B cell (primary cell): ENCODE results near the gene WSB2. TPM values are rescaled to one million over a fixed set of nuclear protein-coding genes. Genes with fewer than 3 reads are reported as not detected.

ENCODE experiments used
- ATAC-seq: fragments of 200-7000 bp; cut with Tn5 transposase; one replicate; pipeline ENCODE4 v1.10.0; 2021; ENCODE audit warnings: low read depth, mild to moderate bottlenecking, moderate number of reproducible peaks, moderate library complexity
- CTCF ChIA-PET: fragments of 350-600 bp; sonication (Branson Sonifier 250); formaldehyde crosslinking; loops from one replicate; lab custom pipeline; 2021; ENCODE audit warnings: antibody characterized with exemption, inconsistent platforms; lab: Charles Lee
- POLR2A ChIA-PET: fragments of 350-600 bp; sonication (Branson Sonifier 250); formaldehyde crosslinking; loops from one replicate; lab custom pipeline; 2021; ENCODE audit warnings: antibody characterized with exemption; lab: Charles Lee
- DNase-seq: peaks from one replicate; pipeline ENCODE4 v3.0.0; 2013
- H2AFZ ChIP-seq: 2 replicates; pipeline ENCODE4 v1.6.1; 2012; ENCODE audit warnings: mild to moderate bottlenecking, low read depth, low read length; ENCODE audit not compliant: insufficient read depth, poor library complexity, severe bottlenecking
- H3K27ac ChIP-seq, 2 donors: 1 replicate in 1 of 2; 2 replicates in 1 of 2; pipeline ENCODE4 v1.5.1; 2012 to 2013; ENCODE audit warnings: low read length in 2 of 2, mild to moderate bottlenecking in 2 of 2, moderate library complexity in 1 of 2
- H3K27me3 ChIP-seq, 4 experiments: fragments of 200-600 bp in 1 of 4; sonication (generic) in 1 of 4; replicated peaks in 1 of 4; 1 replicate in 2 of 4; 2 replicates in 2 of 4; pipeline versions ENCODE4 v1.6.1 to v1.7.0; 2013 to 2016; ENCODE audit warnings: low read length in 3 of 4, mild to moderate bottlenecking in 2 of 4, mixed read lengths in 1 of 4, moderate library complexity in 1 of 4; ENCODE audit not compliant: insufficient read depth in 4 of 4, control insufficient read depth in 3 of 4; ENCODE audit errors: control extremely low read depth in 1 of 4
- H3K36me3 ChIP-seq, 2 experiments: replicated peaks in 1 of 2; 1 replicate in 1 of 2; 2 replicates in 1 of 2; pipeline versions ENCODE4 v1.6.1 to v1.7.1; 2013; ENCODE audit warnings: low read length in 1 of 2; ENCODE audit not compliant: insufficient read depth in 2 of 2, control insufficient read depth in 1 of 2; ENCODE audit errors: control extremely low read depth in 1 of 2, extremely low read depth in 1 of 2
- H3K4me1 ChIP-seq, 2 donors: fragments of 200-600 bp in 1 of 2; sonication (generic) in 1 of 2; 1 replicate in 1 of 2; 2 replicates in 1 of 2; pipeline versions ENCODE4 v1.5.1 to v1.6.1; 2013 to 2017; ENCODE audit warnings: low read length in 2 of 2; ENCODE audit not compliant: control insufficient read depth in 2 of 2, insufficient read depth in 2 of 2
- H3K4me2 ChIP-seq: replicated peaks from 2 replicates; pipeline ENCODE3; 2012; ENCODE audit warnings: mild to moderate bottlenecking, low read depth, low read length; ENCODE audit not compliant: poor library complexity, severe bottlenecking
- H3K4me3 ChIP-seq, 5 experiments: fragments of 200-600 bp in 1 of 5; sonication (generic) in 1 of 5; 1 replicate in 3 of 5; 2 replicates in 2 of 5; pipeline versions ENCODE4 v1.5.1 to v1.7.0; 2011 to 2016; ENCODE audit warnings: low read length in 4 of 5, mild to moderate bottlenecking in 4 of 5, low read depth in 2 of 5, control low read depth in 1 of 5, moderate library complexity in 1 of 5; ENCODE audit not compliant: insufficient read depth in 1 of 5; ENCODE audit errors: control extremely low read depth in 1 of 5, extremely low read depth in 1 of 5
- H3K79me2 ChIP-seq: fragments of 200-600 bp; sonication (generic); one replicate; pipeline ENCODE4 v1.6.0; 2016; ENCODE audit warnings: low read length; ENCODE audit not compliant: control insufficient read depth, insufficient read depth
- H3K9ac ChIP-seq: fragments of 200-600 bp; sonication (generic); 2 replicates; pipeline ENCODE4 v1.6.1; 2017; ENCODE audit warnings: mild to moderate bottlenecking, low read length, moderate library complexity
- H3K9me3 ChIP-seq, 3 donors: one replicate each; pipeline versions ENCODE4 v1.6.1 to v1.7.1; 2013; ENCODE audit warnings: low read length in 2 of 3; ENCODE audit not compliant: control insufficient read depth in 2 of 3, insufficient read depth in 1 of 3; ENCODE audit errors: control extremely low read depth in 1 of 3
- H4K20me1 ChIP-seq: 2 replicates; pipeline ENCODE4 v1.6.0; 2012; ENCODE audit warnings: mild to moderate bottlenecking, low read length; ENCODE audit not compliant: insufficient read depth, control insufficient read depth, poor library complexity, severe bottlenecking
- H3K27ac Mint-ChIP-seq: one replicate; pipeline ENCODE4 v1.8.0; 2021; ENCODE audit warnings: mixed read lengths
- H3K27me3 Mint-ChIP-seq: one replicate; pipeline ENCODE4 v1.8.0; 2021; ENCODE audit warnings: mixed read lengths
- H3K4me1 Mint-ChIP-seq: one replicate; pipeline ENCODE4 v1.8.0; 2021; ENCODE audit warnings: mixed read lengths
- H3K4me3 Mint-ChIP-seq: one replicate; pipeline ENCODE4 v1.8.0; 2021; ENCODE audit warnings: mixed read lengths
- H3K9me3 Mint-ChIP-seq: one replicate; pipeline ENCODE4 v1.8.0; 2022; ENCODE audit warnings: mixed read lengths; ENCODE audit not compliant: insufficient read depth
- CTCF ChIP-seq: fragments of 200-600 bp; IDR thresholded peaks from one replicate; pipeline ENCODE4 v1.8.0; 2022; ENCODE audit warnings: antibody characterized with exemption, mild to moderate bottlenecking
- EZH2 ChIP-seq: IDR thresholded peaks from 2 replicates; pipeline ENCODE4 v1.6.1; 2012; ENCODE audit warnings: borderline replicate concordance, low read depth, mild to moderate bottlenecking, moderate library complexity, low read length; ENCODE audit not compliant: insufficient read depth, poor library complexity, severe bottlenecking
- WGBS: methylation state at CpG from one replicate; pipeline ENCODE4 v1.1.5; 2013; ENCODE audit warnings: missing lambda C conversion rate; ENCODE audit not compliant: insufficient coverage; 5-methylcytosine and 5-hydroxymethylcytosine counted together
- intact Hi-C: fragments of 100-400 bp; cut with micrococcal nuclease; formaldehyde crosslinking; loops from one replicate; pipeline ENCODE4 v1.10.0; 2022
- polyA plus RNA-seq: library from polyadenylated mRNA; depleted of rRNA; stranded (reverse); fragments of >200 nt; gene quantifications from 2 replicates; pipeline ENCODE4 v1.2.3, GENCODE V29; 2012
- total RNA-seq, 2 donors: library from RNA; stranded (reverse); fragments of 120-200 nt in 1 of 2; gene quantifications; 1 replicate in 1 of 2; 2 replicates in 1 of 2; pipeline versions ENCODE4 v1.2.3 to v1.2.4, GENCODE V29; 2013 to 2022

Gene WSB2
- total and polyA plus RNA-seq, 2 donors (not counting 1 experiment from before 2014, with no cell fraction given) = 12.3 to 21.4 TPM

- Mint-ChIP-seq H3K9me3 (no peaks in the 10 kb centered on the region), H3K27ac (peak overlapping the region; percentile 88), H3K4me1 (peaks cover 40% of the 10 kb centered on the region), H3K27me3 (no peaks in the 10 kb centered on the region), H3K4me3 (peak overlapping the region; percentile 80)
- TF ChIP-seq CTCF (no peak), EZH2 (no peak)
- ChIA-PET POLR2A (interaction anchor here (0.7 kb wide), 1 partner anchor 316 kb away, joined by 3 read pairs; no protein-coding TSS in a partner anchor), CTCF (interaction anchor here (1.7 kb wide), 1 partner anchor 12 kb away, joined by 3 read pairs; no protein-coding TSS in a partner anchor)
- H3K36me3 ChIP-seq = no peaks in the 10 kb centered on the region
- WGBS = 40% methylated on average over 1 of the region's 11 CpGs
- H3K27me3 ChIP-seq = no peaks in the 10 kb centered on the region
- H3K27ac ChIP-seq = peak overlapping the region in 1 of 2 donors; percentile 80
- peaks cover 13% of the 10 kb centered on the region for H3K79me2 ChIP-seq
- no peak for ATAC-seq
- intact Hi-C loops = loop anchor here (1.0 to 2.0 kb wide), 2 partner anchors 43 to 77 kb away; partner anchors contain the start of genes PEBP1 and RFC5
- H2AFZ ChIP-seq = peak overlapping the region; percentile 85
- no peaks in the 10 kb centered on the region for H4K20me1 ChIP-seq
- peak overlapping the region; percentile 71 for H3K9ac ChIP-seq
- H3K9me3 ChIP-seq = peaks cover 0 to 4% (median 0%) of the 10 kb centered on the region in 3 donors
- H3K4me3 ChIP-seq = peak overlapping the region in 1 of 5 experiments; percentile 64
- no peak for DNase-seq
- H3K4me2 ChIP-seq = peak overlapping the region; percentile 76
- peaks cover 18 to 26% of the 10 kb centered on the region in 2 donors for H3K4me1 ChIP-seq
Observed at GRCh38 chr12:118059341-118060191, 1.4 kb downstream of the WSB2 start.

GRCh38 chr12:118058881-118059280 is 2.1 kb downstream of the WSB2 start:
- Histone ChIP-seq H3K79me2 (peaks cover 13% of the 10 kb centered on the region), H3K4me2 (no peak overlapping the region), H3K27me3 (no peaks in the 10 kb centered on the region), H4K20me1 (no peaks in the 10 kb centered on the region), H3K9ac (no peak overlapping the region), H3K9me3 (peaks cover 0 to 4% (median 0%) of the 10 kb centered on the region in 3 donors), H2AFZ (no peak overlapping the region), H3K4me1 (peaks cover 15 to 21% of the 10 kb centered on the region in 2 donors), H3K4me3 (no peak overlapping the region), H3K27ac (no peak overlapping the region), H3K36me3 (no peaks in the 10 kb centered on the region)
- ChIA-PET POLR2A (no interaction called here), CTCF (no interaction called here)
- Mint-ChIP-seq H3K4me3 (no peak overlapping the region), H3K9me3 (no peaks in the 10 kb centered on the region), H3K27me3 (no peaks in the 10 kb centered on the region), H3K4me1 (peaks cover 36% of the 10 kb centered on the region), H3K27ac (no peak overlapping the region)
- DNase-seq (no peak), ATAC-seq (no peak)
- WGBS = 95% methylated on average over 4 of the region's 8 CpGs
- intact Hi-C loops = no loop called here
- no peak for TF ChIP-seq CTCF
- TF ChIP-seq EZH2 = no peak
